HEK293T (cell line): Measurements from ENCODE around the gene AOPEP.

Source experiments
- ARNT ChIP-seq: fragments of 450-650 bp; IDR thresholded peaks from 2 replicates; pipeline ENCODE4 v1.6.1; 2017; ENCODE audit warnings: mild to moderate bottlenecking
- BHLHE40 ChIP-seq: fragments of 450-650 bp; IDR thresholded peaks from 2 replicates; pipeline ENCODE4 v1.6.1; 2016; ENCODE audit warnings: mild to moderate bottlenecking, moderate library complexity, borderline replicate concordance
- CTBP1 ChIP-seq: fragments of 450-650 bp; IDR thresholded peaks from 2 replicates; pipeline ENCODE4 v1.6.1; 2016; ENCODE audit warnings: borderline replicate concordance
- ELF4 ChIP-seq: fragments of 450-650 bp; IDR thresholded peaks from 2 replicates; pipeline ENCODE4 v1.6.1; 2017; ENCODE audit warnings: antibody characterized with exemption
- FOXA1 ChIP-seq: fragments of 450-650 bp; IDR thresholded peaks from 2 replicates; pipeline ENCODE4 v1.6.1; 2016; ENCODE audit warnings: mild to moderate bottlenecking
- FOXM1 ChIP-seq: fragments of 450-650 bp; IDR thresholded peaks from 2 replicates; pipeline ENCODE4 v1.6.1; 2017; ENCODE audit warnings: mild to moderate bottlenecking, borderline replicate concordance
- L3MBTL2 ChIP-seq: fragments of 450-650 bp; conservative IDR thresholded peaks from 2 replicates; pipeline ENCODE4 v1.6.1; 2016; ENCODE audit warnings: mild to moderate bottlenecking
- SP1 ChIP-seq: fragments of 450-650 bp; IDR thresholded peaks from 2 replicates; pipeline ENCODE4 v1.6.1; 2017
- SUZ12 ChIP-seq: fragments of 450-650 bp; IDR thresholded peaks from 2 replicates; pipeline ENCODE4 v1.6.1; 2016; ENCODE audit warnings: mild to moderate bottlenecking
- ZNF384 ChIP-seq: fragments of 450-650 bp; IDR thresholded peaks from 2 replicates; pipeline ENCODE4 v1.6.1; 2016

DNA sequence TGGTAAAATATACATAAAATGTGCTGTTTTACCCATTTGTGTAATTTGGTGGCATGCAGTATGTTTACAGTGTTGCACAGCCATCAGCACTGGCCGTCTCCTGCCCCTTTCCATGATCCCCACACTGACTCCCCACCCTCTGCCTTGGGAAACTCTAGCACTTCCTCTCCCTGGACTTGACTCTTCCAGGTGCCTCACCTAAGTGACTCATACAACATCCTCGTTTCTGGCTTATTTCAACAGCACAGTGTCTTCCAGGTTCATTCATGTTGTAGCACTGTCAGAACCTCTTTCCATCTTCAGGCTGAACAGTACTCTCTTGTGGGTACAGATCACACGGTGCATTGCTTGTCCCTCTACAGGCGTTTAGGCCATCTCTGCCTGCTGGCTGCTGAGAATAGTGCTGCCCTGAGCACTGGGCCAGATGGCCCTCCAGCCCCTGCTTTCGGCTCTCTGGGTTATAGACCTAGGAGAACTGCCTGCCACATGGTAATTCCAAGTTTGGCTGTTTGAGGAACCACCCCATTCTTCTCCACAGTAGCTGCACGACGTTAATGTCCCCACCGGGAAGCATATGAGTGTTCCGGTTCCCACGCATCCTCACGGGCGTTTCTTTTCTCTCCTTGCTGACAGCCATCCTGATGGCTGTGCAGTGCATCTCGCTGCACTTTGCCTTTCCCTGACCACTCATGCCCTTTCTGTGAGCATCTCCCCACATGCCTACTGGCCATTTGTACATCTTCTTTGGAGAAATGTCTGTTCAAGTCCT lies 379.2 kb downstream of the AOPEP start:
- no peak for TF ChIP-seq ARNT
- no peak for TF ChIP-seq SUZ12
- no peak for TF ChIP-seq SP1
- no peak for TF ChIP-seq ZNF384
- no peak for TF ChIP-seq L3MBTL2
- no peak for TF ChIP-seq BHLHE40
- TF ChIP-seq FOXM1: no peak
- no peak for TF ChIP-seq ELF4
- no peak for TF ChIP-seq FOXA1
- no peak for TF ChIP-seq CTBP1
